Measurements from ENCODE around the gene KPNA3. TPM values are rescaled to one million over a fixed set of nuclear protein-coding genes. Genes with fewer than 3 reads are reported as not detected.

KPNA3 gene
- total RNA-seq, 1 experiment from 2014 or later, result 35.0 TPM

GRCh38 chr13:49814551-49815270 lies 22.2 kb upstream of the KPNA3 start:
- DNase-seq, result no peak
- ChIA-PET CTCF (no interaction called here), POLR2A (ENCODE audit: unreplicated experiment) (no interaction called here)
- Histone ChIP-seq H3K4me2 (no peak overlapping the region), H2AFZ (no peak overlapping the region), H3K9me3 (ENCODE audit: insufficient read depth, low read depth) (no peaks in the 10 kb centered on the region), H3K27ac (no peak overlapping the region), H3K9me2 (ENCODE audit: insufficient read depth) (no peaks in the 10 kb centered on the region), H4K20me1 (ENCODE audit: insufficient read depth) (no peaks in the 10 kb centered on the region), H3F3A (ENCODE audit: insufficient read depth, low read depth) (no peaks in the 10 kb centered on the region), H3K79me2 (ENCODE audit: low read depth) (no peaks in the 10 kb centered on the region), H3K36me3 (ENCODE audit: low read depth) (no peaks in the 10 kb centered on the region), H3K27me3 (ENCODE audit: insufficient read depth, low read depth) (no peaks in the 10 kb centered on the region), H3K4me3 (no peak overlapping the region), H3K4me1 (replicated peaks; ENCODE audit: insufficient read depth) (no peaks in the 10 kb centered on the region)
- intact Hi-C loops (cut with micrococcal nuclease; ENCODE audit: unreplicated experiment), result no loop called here
- TF ChIP-seq, protein P1, sequence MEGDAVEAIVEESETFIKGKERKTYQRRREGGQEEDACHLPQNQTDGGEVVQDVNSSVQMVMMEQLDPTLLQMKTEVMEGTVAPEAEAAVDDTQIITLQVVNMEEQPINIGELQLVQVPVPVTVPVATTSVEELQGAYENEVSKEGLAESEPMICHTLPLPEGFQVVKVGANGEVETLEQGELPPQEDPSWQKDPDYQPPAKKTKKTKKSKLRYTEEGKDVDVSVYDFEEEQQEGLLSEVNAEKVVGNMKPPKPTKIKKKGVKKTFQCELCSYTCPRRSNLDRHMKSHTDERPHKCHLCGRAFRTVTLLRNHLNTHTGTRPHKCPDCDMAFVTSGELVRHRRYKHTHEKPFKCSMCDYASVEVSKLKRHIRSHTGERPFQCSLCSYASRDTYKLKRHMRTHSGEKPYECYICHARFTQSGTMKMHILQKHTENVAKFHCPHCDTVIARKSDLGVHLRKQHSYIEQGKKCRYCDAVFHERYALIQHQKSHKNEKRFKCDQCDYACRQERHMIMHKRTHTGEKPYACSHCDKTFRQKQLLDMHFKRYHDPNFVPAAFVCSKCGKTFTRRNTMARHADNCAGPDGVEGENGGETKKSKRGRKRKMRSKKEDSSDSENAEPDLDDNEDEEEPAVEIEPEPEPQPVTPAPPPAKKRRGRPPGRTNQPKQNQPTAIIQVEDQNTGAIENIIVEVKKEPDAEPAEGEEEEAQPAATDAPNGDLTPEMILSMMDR (conservative IDR thresholded peaks at IDR 0.05), result no peak
- no peak for TF ChIP-seq EZH2 (IDR thresholded peaks at IDR 0.05; ENCODE audit: low read depth)
- no TSS peak for BruUV-seq (replicated peaks)

GRCh38 chr13:49812812-49813211 lies 20.3 kb upstream of the KPNA3 start:
- no TSS peak for BruUV-seq (replicated peaks)
- no peak overlapping the region for H3K27ac ChIP-seq
- intact Hi-C loops (cut with micrococcal nuclease; ENCODE audit: unreplicated experiment), result no loop called here
- H4K20me1 ChIP-seq (ENCODE audit: insufficient read depth), result no peaks in the 10 kb centered on the region
- H3F3A ChIP-seq (ENCODE audit: insufficient read depth, low read depth), result no peaks in the 10 kb centered on the region
- H3K79me2 ChIP-seq (ENCODE audit: low read depth), result no peaks in the 10 kb centered on the region
- no peak overlapping the region for H2AFZ ChIP-seq
- ChIA-PET CTCF (no interaction called here), POLR2A (ENCODE audit: unreplicated experiment) (no interaction called here)
- no peak for DNase-seq
- no peaks in the 10 kb centered on the region for H3K4me1 ChIP-seq (replicated peaks; ENCODE audit: insufficient read depth)
- H3K27me3 ChIP-seq (ENCODE audit: insufficient read depth, low read depth), result no peaks in the 10 kb centered on the region
- no peaks in the 10 kb centered on the region for H3K36me3 ChIP-seq (ENCODE audit: low read depth)
- H3K9me2 ChIP-seq (ENCODE audit: insufficient read depth), result no peaks in the 10 kb centered on the region
- H3K9me3 ChIP-seq (ENCODE audit: insufficient read depth, low read depth), result no peaks in the 10 kb centered on the region
- H3K4me2 ChIP-seq, result no peak overlapping the region
- no peak for TF ChIP-seq EZH2 (IDR thresholded peaks at IDR 0.05; ENCODE audit: low read depth)
- TF ChIP-seq, protein P1 (conservative IDR thresholded peaks at IDR 0.05), result no peak
- no peak overlapping the region for H3K4me3 ChIP-seq

GRCh38 chr13:49811527-49811908 lies 19.0 kb upstream of the KPNA3 start:
- H4K20me1 ChIP-seq (ENCODE audit: insufficient read depth), result no peaks in the 10 kb centered on the region
- peaks cover 5% of the 10 kb centered on the region; the same call in 1 of the 2 replicates for H3F3A ChIP-seq (ENCODE audit: insufficient read depth, low read depth)
- H3K36me3 ChIP-seq (ENCODE audit: low read depth), result no peaks in the 10 kb centered on the region
- no peaks in the 10 kb centered on the region for H3K9me3 ChIP-seq (ENCODE audit: insufficient read depth, low read depth)
- H3K9me2 ChIP-seq (ENCODE audit: insufficient read depth), result no peaks in the 10 kb centered on the region
- H3K4me3 ChIP-seq, result no peak overlapping the region
- POLR2A ChIA-PET (ENCODE audit: unreplicated experiment), result no interaction called here
- no peak for DNase-seq
- H3K27me3 ChIP-seq (ENCODE audit: insufficient read depth, low read depth), result no peaks in the 10 kb centered on the region
- no peak overlapping the region for H3K4me2 ChIP-seq
- no peaks in the 10 kb centered on the region for H3K4me1 ChIP-seq (replicated peaks; ENCODE audit: insufficient read depth)
- intact Hi-C loops (cut with micrococcal nuclease; ENCODE audit: unreplicated experiment), result no loop called here
- H3K27ac ChIP-seq, result no peak overlapping the region
- H3K79me2 ChIP-seq (ENCODE audit: low read depth), result no peaks in the 10 kb centered on the region
- no peak for TF ChIP-seq EZH2 (IDR thresholded peaks at IDR 0.05; ENCODE audit: low read depth)
- TF ChIP-seq, protein P1 (conservative IDR thresholded peaks at IDR 0.05), result no peak
- BruUV-seq (replicated peaks), result no TSS peak
- CTCF ChIA-PET, result no interaction called here
- H2AFZ ChIP-seq, result 0 out of 2 replicates have a peak overlapping the region, but pooled peaks have one; percentile 25
